KBM-7 (cell line): ENCODE data around the gene TENT5C.

Source experiments
- DNase-seq: peaks from one replicate; pipeline ENCODE4 v3.0.0-alpha.2; 2015
- in situ Hi-C: fragments of 300-500 bp; cut with MboI; formaldehyde crosslinking; loops from 2 replicates; pipeline ENCODE4 v1.14.3; 2020; ENCODE audit warnings: low sequenced_read_pairs, low pct_unique_long_range_greater_than_20kb, mixed read lengths

TENT5C gene

DNA sequence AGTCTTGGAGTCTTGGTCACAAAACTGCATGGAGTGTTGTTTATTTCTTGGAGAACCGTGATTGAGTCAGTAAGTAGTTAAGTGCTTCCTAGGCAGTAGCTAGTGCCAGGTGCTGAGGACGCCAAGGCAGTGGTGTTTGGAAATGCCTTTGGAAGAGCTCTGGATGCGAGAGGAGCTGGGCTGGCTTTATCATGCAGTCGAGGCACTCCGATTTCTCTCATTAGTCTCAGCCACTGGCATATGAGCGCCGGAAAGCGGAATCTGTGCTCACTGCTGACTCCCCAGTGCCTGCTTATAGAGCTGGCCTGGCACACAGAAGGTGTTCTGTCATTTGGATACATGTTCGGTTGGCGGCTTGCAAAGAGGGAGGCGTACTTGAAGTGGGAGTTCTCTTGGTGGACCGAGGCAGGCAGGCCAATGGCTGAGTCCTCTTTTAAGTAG, 3.6 kb downstream of the TENT5C start:
- no peak for DNase-seq
- in situ Hi-C loops, result no loop called here

DNA sequence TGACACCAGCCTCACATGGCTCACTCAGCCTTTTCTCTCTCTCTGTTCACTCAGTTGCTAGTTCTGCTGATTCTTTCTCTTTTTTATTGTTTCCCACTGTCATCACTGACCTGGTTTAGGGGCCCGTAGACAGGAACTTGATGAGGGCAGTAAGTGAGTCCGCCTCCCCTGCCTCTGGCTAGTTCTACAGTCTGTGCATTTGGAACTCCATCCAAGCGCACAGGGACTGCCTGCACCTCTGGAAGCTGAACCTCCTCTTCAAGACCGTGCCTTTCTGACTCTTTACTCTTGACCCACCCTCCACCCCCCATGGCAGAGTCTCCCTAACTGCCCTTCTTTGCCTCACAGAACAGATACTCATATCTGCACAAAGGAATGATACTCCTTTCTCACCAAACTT, 4.2 kb downstream of the TENT5C start:
- in situ Hi-C loops, result no loop called here
- DNase-seq, result no peak

DNA sequence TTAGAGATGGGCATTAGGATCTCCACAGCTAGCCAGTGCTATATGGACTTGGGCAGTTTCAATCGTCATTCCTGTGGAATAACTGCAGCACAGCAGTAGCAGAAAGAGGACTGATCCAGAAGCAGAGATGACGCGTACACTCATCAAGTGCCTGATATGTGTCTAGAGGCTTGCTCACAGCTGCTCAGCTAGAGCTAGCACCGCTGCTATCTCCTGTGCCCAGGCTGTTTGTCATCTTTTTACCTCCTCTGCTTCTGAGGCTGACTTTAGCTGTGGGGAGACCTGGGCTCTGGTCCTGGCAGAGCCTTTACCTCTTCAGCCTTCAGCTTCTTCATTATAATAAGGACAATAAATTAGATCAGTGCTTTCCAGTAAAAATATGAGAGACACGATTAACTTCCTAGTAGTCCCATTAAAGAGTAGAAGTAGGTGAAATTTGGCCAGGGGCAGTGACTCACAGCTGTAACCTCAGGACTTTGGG, 5.3 kb downstream of the TENT5C start:
- in situ Hi-C loops, result no loop called here
- DNase-seq, result no peak

DNA sequence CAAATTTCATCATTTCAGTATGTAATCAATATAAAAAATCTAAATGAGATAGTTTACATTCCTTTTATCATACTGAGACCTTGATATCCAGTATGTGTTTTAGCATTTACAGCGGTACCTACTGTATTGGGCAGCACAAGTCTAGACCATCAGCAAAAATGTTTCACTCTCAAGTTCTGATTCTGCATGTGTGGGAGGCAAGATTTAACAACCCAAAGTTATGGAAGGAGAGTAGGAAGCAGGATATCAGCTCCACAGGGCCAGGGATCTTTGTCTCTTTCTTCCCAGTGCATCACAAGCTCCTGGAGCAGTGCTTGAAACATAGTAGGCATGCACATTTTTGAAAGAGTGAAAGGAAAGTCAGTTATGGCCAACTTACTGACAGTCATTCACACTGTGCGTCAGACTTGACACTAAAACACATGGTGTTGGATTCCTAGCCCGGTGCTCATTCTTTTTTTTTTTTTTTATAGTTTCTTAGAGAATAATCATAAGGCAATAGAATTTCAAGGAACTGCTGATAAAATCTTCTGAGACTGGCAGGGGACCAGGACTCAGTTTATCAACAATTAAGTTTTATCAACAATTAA, 6.1 kb downstream of the TENT5C start:
- in situ Hi-C loops, result no loop called here
- DNase-seq, result no peak

DNA sequence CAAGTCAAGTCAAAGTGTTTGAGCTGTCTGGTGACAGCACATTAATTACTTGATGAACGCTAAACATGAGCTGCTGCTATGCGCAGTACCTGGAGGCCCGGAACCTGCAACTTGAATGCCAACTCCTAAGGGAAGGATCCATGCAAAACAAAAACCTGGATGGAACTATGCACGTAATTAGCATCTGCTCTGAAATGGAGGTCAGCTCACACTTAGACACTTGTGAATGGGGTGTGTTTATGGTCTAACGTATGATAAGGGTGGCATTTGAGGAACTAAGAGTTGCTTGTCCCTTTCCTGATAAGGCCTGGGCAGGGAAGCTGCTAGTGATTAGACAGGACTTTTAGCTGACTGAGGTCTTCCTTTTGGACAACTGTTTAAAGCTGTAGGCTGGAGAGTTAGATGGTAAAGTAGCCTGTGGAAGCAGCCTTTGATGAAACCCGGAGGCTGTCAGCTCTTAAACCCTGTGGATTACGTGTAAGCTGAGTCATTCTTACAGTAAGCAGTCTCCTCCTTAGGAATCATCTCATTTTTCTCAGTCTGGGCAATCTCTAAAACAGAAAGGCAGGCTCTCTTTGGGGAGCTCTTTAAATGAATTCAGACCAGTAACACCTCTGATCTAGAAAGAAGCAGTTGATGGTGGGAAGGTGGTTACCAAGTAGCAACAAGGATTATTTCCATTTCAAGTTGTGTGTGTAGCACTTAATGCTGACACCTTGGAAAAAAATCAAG, 6.8 kb downstream of the TENT5C start:
- in situ Hi-C loops, result no loop called here

DNA sequence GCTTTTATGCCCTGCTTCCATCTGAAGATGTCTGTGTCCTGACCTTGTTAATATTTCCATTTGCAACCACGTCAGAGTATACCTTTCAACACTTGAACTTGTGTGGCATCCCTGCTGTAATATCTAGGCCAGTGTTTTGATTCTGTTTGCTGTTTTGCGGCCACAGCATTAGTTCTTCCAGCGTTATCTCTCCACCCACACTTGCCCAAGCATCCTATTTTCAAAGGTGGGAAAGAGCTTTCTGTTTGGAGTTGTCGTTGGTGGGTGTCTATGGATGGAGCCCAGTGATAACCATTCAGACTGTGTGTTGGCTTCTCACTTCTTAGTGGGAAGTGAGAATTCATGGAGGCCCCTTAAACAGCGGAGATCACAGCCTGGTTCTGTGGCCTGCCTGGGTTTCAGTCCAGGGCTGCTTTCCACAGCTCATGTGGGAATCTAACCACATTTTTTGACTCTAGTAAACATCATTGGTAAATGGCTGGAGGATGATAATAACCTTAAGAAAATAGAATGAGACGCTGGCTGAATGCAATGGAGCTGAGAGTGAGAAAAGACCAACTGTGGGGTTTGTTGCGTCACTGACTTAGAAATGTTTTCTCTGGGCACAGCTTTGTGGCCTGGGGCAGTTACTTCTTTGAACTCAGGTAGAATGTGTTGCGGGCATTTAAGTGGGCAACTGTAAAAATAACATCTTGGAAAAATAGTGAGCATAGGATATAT, 7.6 kb downstream of the TENT5C start:
- in situ Hi-C loops, result no loop called here
- DNase-seq, result peak; percentile 21

More for the DNA sequence above, 6.8 kb downstream of the TENT5C start:
- peak; percentile 83 for DNase-seq

DNA sequence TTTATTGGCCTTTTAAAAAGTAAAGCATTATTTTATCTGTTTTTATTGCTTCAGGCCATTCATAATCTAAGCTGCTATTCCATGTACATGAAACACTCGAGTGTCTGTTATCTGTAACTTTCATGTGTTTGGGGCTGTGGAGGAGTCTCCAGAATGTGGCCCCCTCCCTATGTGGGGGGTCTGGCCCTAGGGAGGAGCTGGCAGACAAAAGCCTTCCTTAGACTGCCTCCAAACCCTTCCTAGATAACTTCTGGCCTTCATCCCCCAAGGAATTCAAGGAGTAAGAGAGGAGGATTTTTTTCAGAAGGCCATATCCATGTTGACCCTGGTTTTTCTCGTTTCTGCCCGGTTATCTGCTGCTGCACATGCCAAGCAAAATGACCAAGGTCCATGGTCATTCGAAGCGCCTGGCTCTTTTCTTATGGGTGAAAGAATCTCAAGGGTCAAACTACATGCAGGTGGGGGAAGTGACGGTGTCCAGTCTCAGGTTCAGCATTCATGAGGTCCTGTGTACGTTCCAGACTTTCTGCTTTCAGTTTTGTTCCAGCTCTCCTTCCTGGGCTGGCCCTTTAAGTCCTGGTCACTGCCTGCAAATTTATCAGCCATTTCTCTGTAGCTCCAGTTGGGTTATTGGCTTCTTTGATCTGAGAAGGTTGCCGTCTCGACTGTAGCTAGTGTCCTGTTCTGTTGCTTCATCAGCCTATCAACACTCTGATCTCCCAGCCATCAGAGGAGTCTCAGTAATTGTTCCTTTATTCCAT, 8.3 kb downstream of the TENT5C start:
- no peak for DNase-seq
- in situ Hi-C loops, result no loop called here

DNA sequence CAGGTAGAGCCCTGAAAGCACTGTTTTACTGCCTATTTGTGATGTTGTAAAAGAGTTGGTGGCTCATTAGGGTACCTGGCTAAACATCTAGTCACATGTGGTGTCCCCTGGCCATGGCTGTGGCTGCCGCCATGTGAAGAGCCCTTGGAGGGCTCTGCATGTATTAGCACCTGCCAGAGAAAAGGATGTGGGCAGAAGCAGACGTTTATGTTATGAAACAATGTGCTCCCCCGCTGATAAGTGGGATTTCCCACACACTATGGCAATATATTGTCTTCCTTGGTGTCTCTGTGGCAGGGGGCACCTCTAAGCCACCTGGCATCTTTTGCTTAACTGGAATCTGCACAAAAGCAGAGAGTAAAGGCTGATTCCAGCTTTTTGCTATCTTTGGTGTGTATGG, 9.6 kb downstream of the TENT5C start:
- in situ Hi-C loops, result no loop called here
- peak; percentile 47 for DNase-seq

DNA sequence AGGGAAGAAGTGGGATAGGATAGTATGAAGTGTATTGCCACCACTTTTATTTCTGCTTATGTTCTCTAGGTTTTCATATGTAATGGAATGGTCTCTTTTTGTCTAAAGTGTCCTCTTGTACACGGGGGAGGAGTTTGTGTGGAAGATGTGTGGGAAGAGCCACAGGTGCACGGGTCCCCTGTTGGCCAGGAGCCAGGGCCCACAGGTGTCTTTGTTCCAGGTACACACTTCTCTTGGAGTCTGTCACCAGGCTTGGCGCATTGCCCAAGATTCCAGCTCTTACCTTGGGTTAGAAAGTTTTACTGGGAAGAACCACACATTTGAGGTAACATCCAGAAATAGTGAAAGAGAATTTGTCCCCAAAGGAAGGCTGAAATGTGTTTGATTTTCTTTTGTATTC, 10.5 kb downstream of the TENT5C start:
- no peak for DNase-seq
- in situ Hi-C loops, result no loop called here

DNA sequence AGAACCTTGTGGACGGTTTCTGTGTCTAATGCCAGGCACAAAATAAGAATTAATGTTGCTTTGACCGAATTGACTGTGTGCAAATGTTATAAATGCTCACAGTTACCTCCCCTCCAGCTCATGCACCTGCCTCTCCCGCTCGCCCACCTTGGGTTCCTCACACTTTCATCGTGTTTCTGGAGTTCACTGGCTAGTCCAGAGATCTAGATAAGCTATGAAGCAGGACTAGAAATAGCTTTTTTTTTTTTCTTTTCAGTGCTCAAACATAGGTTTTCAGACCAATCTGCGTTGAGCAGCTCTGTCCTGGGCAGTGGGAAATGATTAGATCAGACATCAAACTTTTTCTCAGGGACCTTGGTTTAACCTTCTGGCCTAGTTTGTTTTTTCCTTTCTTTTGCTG, 11.1 kb downstream of the TENT5C start:
- in situ Hi-C loops, result no loop called here
- DNase-seq, result no peak

DNA sequence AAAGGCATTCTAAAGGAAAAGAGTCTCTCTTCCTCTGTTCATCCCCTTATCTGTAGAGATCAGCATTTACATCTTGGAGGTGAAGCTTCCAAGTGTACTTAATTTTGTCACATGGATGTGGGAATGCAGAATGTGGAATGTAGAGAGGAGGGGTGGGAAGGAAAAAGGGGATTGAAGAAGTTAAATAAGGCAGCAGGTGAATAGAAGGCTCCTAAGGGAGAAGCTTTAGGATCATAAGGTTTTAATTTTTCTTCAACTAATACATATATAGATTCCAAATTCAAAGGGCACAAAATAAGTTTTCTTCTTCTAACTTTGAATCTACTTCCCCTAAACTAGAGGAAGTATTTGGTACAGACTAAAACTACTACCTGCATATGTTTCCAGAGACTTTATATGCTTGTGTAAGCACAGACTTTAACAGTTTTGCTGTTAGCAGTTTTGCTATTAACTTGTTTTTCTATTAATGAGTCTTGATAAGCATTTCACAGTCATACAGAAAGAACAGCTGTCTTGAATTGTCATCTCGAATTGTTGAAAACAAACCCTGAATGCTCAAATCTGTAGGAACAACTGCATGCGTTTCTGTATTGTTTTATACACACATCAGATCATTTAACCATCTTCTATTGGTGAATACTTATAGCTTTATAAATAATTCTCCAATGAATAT, 12.7 kb downstream of the TENT5C start:
- DNase-seq, result no peak
- in situ Hi-C loops, result no loop called here

DNA sequence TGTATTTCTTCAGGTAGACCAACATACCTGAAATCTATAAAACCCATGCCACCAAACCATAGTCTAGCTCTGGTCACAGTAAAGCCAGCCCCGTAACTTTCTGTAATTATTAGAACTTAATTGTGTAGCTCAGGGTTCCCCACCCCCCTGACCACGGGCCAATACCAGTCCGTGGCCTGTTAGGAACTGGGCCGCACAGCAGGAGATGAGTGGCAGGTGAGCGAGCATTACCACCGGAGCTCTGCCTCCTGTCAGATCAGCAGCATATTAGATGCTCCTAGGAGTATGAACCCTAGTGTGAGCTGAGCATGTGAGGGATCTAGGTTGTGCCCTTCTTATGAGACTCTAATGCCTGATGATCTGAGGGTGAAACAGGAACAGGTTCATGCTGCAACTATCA, 14.6 kb downstream of the TENT5C start:
- in situ Hi-C loops, result no loop called here
- no peak for DNase-seq

DNA sequence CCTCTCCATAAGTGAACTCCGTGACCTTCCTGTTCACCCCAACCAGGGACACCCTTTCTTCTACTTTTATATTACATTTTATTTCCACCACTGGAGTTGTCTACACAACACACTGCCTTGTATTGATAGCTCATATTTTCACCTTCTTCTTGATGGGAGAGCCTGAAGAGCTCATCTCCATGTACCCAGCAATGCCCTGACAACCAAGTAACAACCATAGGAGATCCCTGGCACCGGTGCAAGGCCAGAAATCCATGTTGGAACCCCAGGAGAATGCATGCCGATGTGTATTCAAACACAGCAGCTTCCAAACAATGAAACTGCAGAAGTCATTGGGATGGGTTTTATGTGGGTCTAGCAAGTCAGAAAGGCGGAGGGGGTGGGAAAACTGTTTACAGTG, 15.5 kb downstream of the TENT5C start:
- DNase-seq, result no peak
- in situ Hi-C loops, result no loop called here

DNA sequence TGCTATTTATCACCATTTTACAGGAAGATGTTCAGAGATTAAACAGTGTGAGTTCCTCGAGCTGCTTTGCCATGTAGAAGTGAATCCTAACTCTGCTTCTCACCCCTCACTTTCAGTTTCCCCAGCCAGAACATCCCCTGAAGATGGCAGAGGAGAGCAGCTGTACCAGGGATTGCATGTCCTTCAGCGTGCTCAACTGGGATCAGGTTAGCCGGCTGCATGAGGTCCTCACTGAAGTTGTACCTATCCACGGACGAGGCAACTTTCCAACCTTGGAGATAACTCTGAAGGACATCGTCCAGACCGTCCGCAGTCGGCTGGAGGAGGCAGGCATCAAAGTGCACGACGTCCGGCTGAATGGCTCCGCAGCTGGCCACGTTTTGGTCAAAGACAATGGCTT, 16.9 kb downstream of the TENT5C start:
- no peak for DNase-seq
- in situ Hi-C loops, result no loop called here

DNA sequence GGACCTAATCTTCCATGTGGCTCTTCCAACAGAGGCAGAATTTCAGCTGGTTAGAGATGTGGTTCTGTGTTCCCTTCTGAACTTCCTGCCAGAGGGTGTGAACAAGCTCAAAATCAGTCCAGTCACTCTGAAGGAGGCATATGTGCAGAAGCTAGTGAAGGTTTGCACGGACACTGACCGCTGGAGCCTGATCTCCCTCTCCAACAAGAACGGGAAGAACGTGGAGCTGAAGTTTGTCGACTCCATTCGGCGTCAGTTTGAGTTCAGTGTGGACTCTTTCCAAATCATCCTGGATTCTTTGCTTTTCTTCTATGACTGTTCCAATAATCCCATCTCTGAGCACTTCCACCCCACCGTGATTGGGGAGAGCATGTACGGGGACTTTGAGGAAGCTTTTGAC, 17.3 kb downstream of the TENT5C start:
- in situ Hi-C loops, result no loop called here
- no peak for DNase-seq

DNA sequence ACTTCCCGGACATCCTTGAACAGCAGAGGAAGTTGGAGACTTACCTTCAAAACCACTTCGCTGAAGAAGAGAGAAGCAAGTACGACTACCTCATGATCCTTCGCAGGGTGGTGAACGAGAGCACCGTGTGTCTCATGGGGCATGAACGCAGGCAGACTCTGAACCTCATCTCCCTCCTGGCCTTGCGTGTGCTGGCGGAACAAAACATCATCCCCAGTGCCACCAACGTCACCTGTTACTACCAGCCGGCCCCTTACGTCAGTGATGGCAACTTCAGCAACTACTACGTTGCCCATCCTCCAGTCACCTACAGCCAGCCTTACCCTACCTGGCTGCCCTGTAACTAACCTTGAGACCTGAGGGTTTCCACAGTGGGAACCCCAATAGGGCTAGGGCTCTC, 17.9 kb downstream of the TENT5C start:
- in situ Hi-C loops, result no loop called here
- no peak for DNase-seq

DNA sequence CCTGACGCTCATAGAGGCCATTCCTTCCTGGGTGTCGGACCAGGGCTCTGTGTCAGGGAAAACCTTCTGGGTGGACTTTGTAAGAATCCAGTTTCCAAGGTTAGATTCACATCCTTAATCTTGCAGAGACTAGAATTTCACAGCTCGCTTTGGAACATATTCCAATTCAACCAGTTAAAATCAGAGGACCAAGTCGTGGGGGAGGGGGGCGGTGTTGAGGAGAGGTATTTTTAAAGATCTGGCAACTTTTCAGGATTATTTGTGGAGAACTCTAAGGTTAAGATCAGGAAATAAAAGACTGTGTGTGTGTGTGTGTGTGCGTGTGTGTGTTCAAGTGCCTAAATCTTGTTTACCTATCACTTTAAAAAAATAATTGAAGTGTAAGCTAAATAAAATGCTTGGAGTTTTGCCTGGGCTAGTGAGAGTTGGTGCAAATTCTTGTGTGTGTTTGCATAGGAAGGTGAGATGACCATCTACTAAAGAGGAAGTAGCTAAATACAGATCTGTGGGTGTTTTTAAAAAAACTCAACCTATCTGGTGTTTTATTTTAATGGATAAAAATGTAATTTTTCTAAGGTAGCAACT, 21.8 kb downstream of the TENT5C start:
- in situ Hi-C loops, result no loop called here
- peak; percentile 48 for DNase-seq

DNA sequence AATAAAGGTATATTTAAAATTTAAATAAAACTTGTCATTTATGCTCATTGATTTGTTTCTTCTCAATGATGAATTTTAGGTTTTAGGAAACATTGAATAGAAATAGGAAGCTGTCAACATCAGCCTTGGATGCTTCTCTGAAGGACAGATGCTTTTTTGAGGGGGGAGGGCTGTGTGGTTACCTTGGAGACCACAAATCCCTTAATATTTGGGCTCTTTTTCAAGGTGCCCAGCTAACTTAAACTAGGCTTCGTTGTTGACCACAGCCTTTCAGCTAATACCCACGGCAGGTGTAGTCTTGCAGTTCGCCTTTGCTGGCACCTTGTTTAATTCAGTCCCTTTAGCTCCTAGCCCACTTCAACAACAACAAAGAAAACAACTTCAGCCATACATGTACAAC, 22.5 kb downstream of the TENT5C start:
- in situ Hi-C loops, result no loop called here
- DNase-seq, result no peak
